Tibial nerve (tissue), 3 donors: ENCODE data around the gene HPSE2.

Experiments used
- POLR2A ChIP-seq, 2 donors: fragments of 450-650 bp; IDR thresholded peaks; one replicate each; pipeline ENCODE4 v1.6.1; 2017; ENCODE audit warnings: antibody characterized with exemption in 2 of 2, mild to moderate bottlenecking in 2 of 2, moderate library complexity in 2 of 2
- TF ChIP-seq, protein P1 (sequence below), 5 experiments: fragments of 200-600 bp in 3 of 5; fragments of 450-650 bp in 2 of 5; sonication (generic) in 3 of 5; IDR thresholded peaks; one replicate each; pipeline ENCODE4 v1.5.1; 2016 to 2019; ENCODE audit warnings: antibody characterized with exemption in 5 of 5, mild to moderate bottlenecking in 3 of 5, moderate library complexity in 2 of 5

DNA sequence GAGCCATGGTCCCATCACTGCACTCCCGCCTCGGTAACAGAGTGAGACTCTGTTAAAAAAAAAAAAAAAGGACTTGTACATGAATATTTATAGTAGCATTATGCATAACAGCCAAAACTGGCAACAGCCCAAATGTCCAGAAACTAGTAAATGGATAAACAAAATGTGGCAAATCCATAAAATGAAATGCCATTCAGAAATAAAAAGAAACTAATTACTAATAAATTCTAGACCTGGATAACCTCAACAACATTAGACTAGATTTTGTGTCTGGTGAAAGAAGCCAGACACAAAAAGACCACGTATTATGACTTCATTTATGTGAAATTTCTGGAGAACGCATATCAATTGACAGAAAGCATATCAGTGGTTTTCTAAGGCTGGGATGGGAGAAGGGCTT is 74.5 kb downstream of the HPSE2 start:
- TF ChIP-seq, protein P1, sequence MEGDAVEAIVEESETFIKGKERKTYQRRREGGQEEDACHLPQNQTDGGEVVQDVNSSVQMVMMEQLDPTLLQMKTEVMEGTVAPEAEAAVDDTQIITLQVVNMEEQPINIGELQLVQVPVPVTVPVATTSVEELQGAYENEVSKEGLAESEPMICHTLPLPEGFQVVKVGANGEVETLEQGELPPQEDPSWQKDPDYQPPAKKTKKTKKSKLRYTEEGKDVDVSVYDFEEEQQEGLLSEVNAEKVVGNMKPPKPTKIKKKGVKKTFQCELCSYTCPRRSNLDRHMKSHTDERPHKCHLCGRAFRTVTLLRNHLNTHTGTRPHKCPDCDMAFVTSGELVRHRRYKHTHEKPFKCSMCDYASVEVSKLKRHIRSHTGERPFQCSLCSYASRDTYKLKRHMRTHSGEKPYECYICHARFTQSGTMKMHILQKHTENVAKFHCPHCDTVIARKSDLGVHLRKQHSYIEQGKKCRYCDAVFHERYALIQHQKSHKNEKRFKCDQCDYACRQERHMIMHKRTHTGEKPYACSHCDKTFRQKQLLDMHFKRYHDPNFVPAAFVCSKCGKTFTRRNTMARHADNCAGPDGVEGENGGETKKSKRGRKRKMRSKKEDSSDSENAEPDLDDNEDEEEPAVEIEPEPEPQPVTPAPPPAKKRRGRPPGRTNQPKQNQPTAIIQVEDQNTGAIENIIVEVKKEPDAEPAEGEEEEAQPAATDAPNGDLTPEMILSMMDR (IDR thresholded peaks at IDR 0.05) = no peak
- TF ChIP-seq POLR2A (IDR thresholded peaks at IDR 0.05) = no peak
